CD4-positive, alpha-beta T cell treated with Interleukin-2 at 100 ng/mL for 4 hours (primary cell): ENCODE measurements around the gene SRM.
"Not testable (repeated sequence)": the region's sequence is repeated elsewhere in the genome, so short reads cannot be mapped to it uniquely, and the experiment has no call there.

Experiments
- DNase-seq: peaks from one replicate; pipeline ENCODE4 v3.0.0-alpha.2; 2020; ENCODE audit warnings: low spot score

SRM gene

GRCh38 chr1:11064942-11065341 is 5.1 kb upstream of the SRM start:
- DNase-seq = no peak

GRCh38 chr1:11063937-11064537 is 4.2 kb upstream of the SRM start:
- DNase-seq = not testable (repeated sequence)

- DNase-seq = peak; percentile 34
Measured at GRCh38 chr1:11062965-11063401, 3.2 kb upstream of the SRM start.

- no peak for DNase-seq
Measured at GRCh38 chr1:11061652-11062365, 2.0 kb upstream of the SRM start.

GRCh38 chr1:11059155-11059967 is 457 bp downstream of the SRM start:
- DNase-seq = no peak

GRCh38 chr1:11058595-11059154 is 1.1 kb downstream of the SRM start:
- DNase-seq = no peak

- DNase-seq = no peak
Measured at GRCh38 chr1:11058026-11058425, 1.8 kb downstream of the SRM start.

- no peak for DNase-seq
Measured at GRCh38 chr1:11057477-11057876, 2.3 kb downstream of the SRM start.

- DNase-seq = no peak
Measured at GRCh38 chr1:11056504-11056903, 3.3 kb downstream of the SRM start.

- DNase-seq = no peak
Measured at GRCh38 chr1:11055676-11056075, 4.1 kb downstream of the SRM start.

GRCh38 chr1:11054666-11055065 is 5.2 kb downstream of the SRM start:
- DNase-seq = no peak

GRCh38 chr1:11054181-11054580 is 5.6 kb downstream of the SRM start:
- DNase-seq = no peak

GRCh38 chr1:11053758-11054137 is 6.1 kb downstream of the SRM start:
- no peak for DNase-seq

- DNase-seq = no peak
Measured at GRCh38 chr1:11052839-11053757, 6.7 kb downstream of the SRM start.

GRCh38 chr1:11051781-11052511 is 7.9 kb downstream of the SRM start:
- DNase-seq = no peak

- not testable (repeated sequence) for DNase-seq
Measured at GRCh38 chr1:11051121-11051520, 8.7 kb downstream of the SRM start.

- DNase-seq = no peak
Measured at GRCh38 chr1:11046625-11047365, 13.0 kb downstream of the SRM start, which contains the start of gene MASP2. TSS of gene MASP2 (minus strand) at chr1:11047239. CDS start at chr1:11047207, 32 bp downstream.

GRCh38 chr1:11046270-11046566 is 13.6 kb downstream of the SRM start:
- no peak for DNase-seq

GRCh38 chr1:11045428-11046269 is 14.2 kb downstream of the SRM start:
- DNase-seq = no peak
